Endothelial cell of umbilical vein (primary cell): ENCODE results near the gene TXNDC15. TPM values are rescaled to one million over a fixed set of nuclear protein-coding genes. Genes with fewer than 3 reads are reported as not detected.

Experiments used
- Bru-seq: library from RNA; stranded (reverse); fragments of 400-500 nt; gene quantifications from one replicate; lab custom pipeline; 2021; lab: Mats Ljungman, UMichigan
- BruChase-seq, 2 experiments: library from RNA; stranded (reverse); fragments of 400-500 nt; gene quantifications; one replicate each; lab custom pipeline; 2021; lab: Mats Ljungman, UMichigan
- BruUV-seq: library from RNA; stranded (reverse); fragments of 400-500 nt; replicated peaks from 2 replicates; lab custom pipeline; 2021; lab: Mats Ljungman, UMichigan
- CTCF ChIA-PET: fragments of 300-600, 350-600 bp; sonication (Branson Sonifier 250); formaldehyde crosslinking; loops from one replicate; lab custom pipeline; 2021; ENCODE audit warnings: antibody characterized with exemption, inconsistent platforms; lab: Charles Lee
- POLR2A ChIA-PET: fragments of 300-600, 350-600 bp; sonication (Branson Sonifier 250); formaldehyde crosslinking; loops from one replicate; lab custom pipeline; 2021; ENCODE audit warnings: antibody characterized with exemption, inconsistent platforms; lab: Charles Lee
- DNase-seq: peaks from one replicate; pipeline ENCODE4 v3.0.0-alpha.2; 2011; ENCODE audit warnings: low read depth, low spot score
- FAIRE-seq: peaks from 2 replicates; lab custom pipeline; 2011; peaks lifted over from hg19 to GRCh38; lab: Jason Lieb, UNC
- H2AFZ ChIP-seq: 2 replicates; pipeline ENCODE4 v1.6.0; 2012; ENCODE audit warnings: low read depth, low read length, control low read depth, inconsistent platforms
- H3K27ac ChIP-seq: 2 replicates; pipeline ENCODE4 v1.5.1; 2011; ENCODE audit warnings: low read depth, mild to moderate bottlenecking, control low read depth, low read length, moderate library complexity; ENCODE audit not compliant: insufficient read depth
- H3K27me3 ChIP-seq, 2 experiments: 2 replicates each; pipeline versions ENCODE4 v1.6.0 to v1.6.1; 2011; ENCODE audit warnings: low read length in 2 of 2, mixed read lengths in 1 of 2; ENCODE audit not compliant: control insufficient read depth in 2 of 2, insufficient read depth in 2 of 2
- H3K36me3 ChIP-seq, 2 experiments: 2 replicates in 1 of 2; 3 replicates in 1 of 2; pipeline ENCODE4 v1.5.1; 2011; ENCODE audit warnings: low read length in 2 of 2, mild to moderate bottlenecking in 1 of 2, moderate library complexity in 1 of 2; ENCODE audit not compliant: control insufficient read depth in 2 of 2, insufficient read depth in 2 of 2; ENCODE audit errors: extremely low read depth in 1 of 2
- H3K4me1 ChIP-seq: 3 replicates; pipeline ENCODE4 v1.5.1; 2011; ENCODE audit warnings: mild to moderate bottlenecking, low read length; ENCODE audit not compliant: control insufficient read depth, insufficient read depth; ENCODE audit errors: extremely low read depth
- H3K4me2 ChIP-seq: 2 replicates; pipeline ENCODE4 v1.6.1; 2011; ENCODE audit warnings: low read length, control low read depth, mixed read lengths; ENCODE audit not compliant: insufficient read depth
- H3K4me3 ChIP-seq, 3 experiments: fragments of 200-600 bp in 1 of 3; sonication (generic), shearing (Covaris generic) in 1 of 3; replicated peaks in 1 of 3; 2 replicates each; pipeline ENCODE4 v1.5.1; 2011 to 2016; ENCODE audit warnings: control low read depth in 3 of 3, low read length in 3 of 3, mild to moderate bottlenecking in 2 of 3, inconsistent platforms in 1 of 3, low read depth in 1 of 3, moderate library complexity in 1 of 3; ENCODE audit not compliant: insufficient read depth in 1 of 3
- H3K79me2 ChIP-seq: 2 replicates; pipeline ENCODE4 v1.6.0; 2012; ENCODE audit warnings: low read length, inconsistent platforms; ENCODE audit not compliant: control insufficient read depth, insufficient read depth
- H3K9ac ChIP-seq: replicated peaks from 2 replicates; pipeline ENCODE3; 2011; ENCODE audit warnings: low read length, control low read depth; ENCODE audit not compliant: insufficient read depth; ENCODE audit errors: extremely low read depth
- H3K9me1 ChIP-seq: replicated peaks from 3 replicates; pipeline ENCODE4 v1.6.0; 2011; ENCODE audit warnings: mild to moderate bottlenecking, low read length; ENCODE audit not compliant: control insufficient read depth, insufficient read depth; ENCODE audit errors: extremely low read depth
- H3K9me3 ChIP-seq: replicated peaks from 2 replicates; pipeline ENCODE4 v1.5.1; 2012; ENCODE audit warnings: low read length, inconsistent platforms; ENCODE audit not compliant: control insufficient read depth, insufficient read depth
- H4K20me1 ChIP-seq: replicated peaks from 2 replicates; pipeline ENCODE3; 2011; ENCODE audit warnings: mild to moderate bottlenecking, low read length; ENCODE audit not compliant: control insufficient read depth, insufficient read depth; ENCODE audit errors: extremely low read depth
- EZH2 ChIP-seq: IDR thresholded peaks from 2 replicates; pipeline ENCODE4 v1.6.1; 2012; ENCODE audit warnings: borderline replicate concordance, low read depth, mild to moderate bottlenecking, moderate library complexity, low read length, inconsistent platforms; ENCODE audit not compliant: severe bottlenecking
- FOS ChIP-seq: IDR thresholded peaks from 2 replicates; pipeline ENCODE4 v1.6.1; 2011; ENCODE audit warnings: mild to moderate bottlenecking, low read length, moderate library complexity, borderline replicate concordance; ENCODE audit not compliant: insufficient read depth
- GATA2 ChIP-seq: IDR thresholded peaks from 2 replicates; pipeline ENCODE4 v1.7.0; 2011; ENCODE audit warnings: low read depth, mild to moderate bottlenecking, moderate library complexity, mixed read lengths, low read length; ENCODE audit not compliant: insufficient read length, insufficient read depth
- JUN ChIP-seq: IDR thresholded peaks from 2 replicates; pipeline ENCODE4 v1.6.1; 2011; ENCODE audit warnings: borderline replicate concordance, low read depth; ENCODE audit not compliant: insufficient read length, insufficient read depth
- MYC ChIP-seq: IDR thresholded peaks from one replicate; pipeline ENCODE4 v1.6.1; 2011; ENCODE audit warnings: mild to moderate bottlenecking, low read depth, low read length
- POLR2A ChIP-seq: IDR thresholded peaks from 2 replicates; pipeline ENCODE4 v1.6.1; 2012; ENCODE audit warnings: low read depth, mild to moderate bottlenecking, control low read depth, low read length
- POLR2AphosphoS5 ChIP-seq: IDR thresholded peaks from 2 replicates; pipeline ENCODE4 v1.6.1; 2012; ENCODE audit warnings: low read depth, mild to moderate bottlenecking, control low read depth, low read length, moderate library complexity; ENCODE audit not compliant: insufficient read depth
- dilution Hi-C: fragments of 300-500 bp; cut with MboI; formaldehyde crosslinking; loops from one replicate; pipeline ENCODE4 v1.15.0; 2019; ENCODE audit warnings: low sequenced_read_pairs; ENCODE audit not compliant: extremely low pct_ligation_motif_present
- intact Hi-C: fragments of 100-400 bp; cut with micrococcal nuclease; formaldehyde crosslinking; loops from one replicate; pipeline ENCODE4 v1.10.0; 2022
- long read RNA-seq: library from polyadenylated mRNA; stranded (forward); transcript quantifications from one replicate; pipeline ENCODE4 v2.0.0, GENCODE V29; 2021
- polyA minus RNA-seq, 3 experiments: library from RNA; depleted of rRNA, polyadenylated mRNA; stranded (reverse); fragments of >200 nt; gene quantifications; 1 replicate in 1 of 3; 2 replicates in 2 of 3; pipeline ENCODE4 v1.2.3, GENCODE V29; 2011
- polyA plus RNA-seq, 4 experiments: library from polyadenylated mRNA; depleted of rRNA in 3 of 4; stranded (reverse) in 3 of 4; unstranded in 1 of 4; fragments of >200 nt; gene quantifications; 2 replicates each; pipeline versions ENCODE4 v1.2.1 to v1.2.3, GENCODE V29; 2011 to 2012; ENCODE audit warnings: missing spikeins in 1 of 4
- total RNA-seq: library from RNA; stranded (reverse); gene quantifications from 2 replicates; pipeline ENCODE4 v1.2.3, GENCODE V29; 2021
- TF ChIP-seq, protein P1 (sequence below): IDR thresholded peaks from 2 replicates; pipeline ENCODE4 v1.6.1; 2011; ENCODE audit not compliant: insufficient read depth, insufficient read length
- TF ChIP-seq, protein P2 (sequence below), 2 donors: IDR thresholded peaks; 1 replicate in 1 of 2; 2 replicates in 1 of 2; pipeline ENCODE4 v1.5.1; 2011; ENCODE audit warnings: low read length in 2 of 2, mild to moderate bottlenecking in 2 of 2, moderate library complexity in 2 of 2, control low read depth in 1 of 2, inconsistent platforms in 1 of 2, low read depth in 1 of 2; ENCODE audit not compliant: insufficient read depth in 1 of 2; ENCODE audit errors: extremely low read depth in 1 of 2

TXNDC15 gene, protein sequence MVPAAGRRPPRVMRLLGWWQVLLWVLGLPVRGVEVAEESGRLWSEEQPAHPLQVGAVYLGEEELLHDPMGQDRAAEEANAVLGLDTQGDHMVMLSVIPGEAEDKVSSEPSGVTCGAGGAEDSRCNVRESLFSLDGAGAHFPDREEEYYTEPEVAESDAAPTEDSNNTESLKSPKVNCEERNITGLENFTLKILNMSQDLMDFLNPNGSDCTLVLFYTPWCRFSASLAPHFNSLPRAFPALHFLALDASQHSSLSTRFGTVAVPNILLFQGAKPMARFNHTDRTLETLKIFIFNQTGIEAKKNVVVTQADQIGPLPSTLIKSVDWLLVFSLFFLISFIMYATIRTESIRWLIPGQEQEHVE
- total RNA-seq = 49.7 and 68.6 TPM in 2 replicates
- polyA plus RNA-seq = 57.2 and 63.0 TPM in 2 replicates
- polyA plus RNA-seq (2011; cell fraction: cytosol; rRNA removed) = 72.6 and 82.5 TPM in 2 replicates
- 67.7 and 72.6 TPM in 2 replicates for polyA plus RNA-seq (2011; cell fraction: nucleus; rRNA removed)
- polyA plus RNA-seq (2012) = 50.6 and 52.8 TPM in 2 replicates
- 75.8 and 85.4 TPM in 2 replicates for polyA minus RNA-seq
- polyA minus RNA-seq (2011; cell fraction: cytosol; rRNA and poly(A)+ RNA removed) = 15.2 TPM
- polyA minus RNA-seq (2011; cell fraction: nucleus; rRNA and poly(A)+ RNA removed) = 19.4 and 28.8 TPM in 2 replicates
- Bru-seq, nascent RNA = percentile 72 among the genes with signal in this experiment
- BruChase-seq, experiment 1, labeled RNA remaining after a 6-hour chase = percentile 81 among the genes with signal in this experiment
- percentile 80 among the genes with signal in this experiment for BruChase-seq, experiment 2, labeled RNA remaining after a 2-hour chase
- long read RNA-seq, transcript TXNDC15-201 (5 exons, 3,548 nt) = major isoform, 73 of 100 reads
- long read RNA-seq, partial matches to known transcripts = 4 of 100 reads
- long read RNA-seq, other reads (novel, unspliced or antisense) = 21 of 100 reads

DNA sequence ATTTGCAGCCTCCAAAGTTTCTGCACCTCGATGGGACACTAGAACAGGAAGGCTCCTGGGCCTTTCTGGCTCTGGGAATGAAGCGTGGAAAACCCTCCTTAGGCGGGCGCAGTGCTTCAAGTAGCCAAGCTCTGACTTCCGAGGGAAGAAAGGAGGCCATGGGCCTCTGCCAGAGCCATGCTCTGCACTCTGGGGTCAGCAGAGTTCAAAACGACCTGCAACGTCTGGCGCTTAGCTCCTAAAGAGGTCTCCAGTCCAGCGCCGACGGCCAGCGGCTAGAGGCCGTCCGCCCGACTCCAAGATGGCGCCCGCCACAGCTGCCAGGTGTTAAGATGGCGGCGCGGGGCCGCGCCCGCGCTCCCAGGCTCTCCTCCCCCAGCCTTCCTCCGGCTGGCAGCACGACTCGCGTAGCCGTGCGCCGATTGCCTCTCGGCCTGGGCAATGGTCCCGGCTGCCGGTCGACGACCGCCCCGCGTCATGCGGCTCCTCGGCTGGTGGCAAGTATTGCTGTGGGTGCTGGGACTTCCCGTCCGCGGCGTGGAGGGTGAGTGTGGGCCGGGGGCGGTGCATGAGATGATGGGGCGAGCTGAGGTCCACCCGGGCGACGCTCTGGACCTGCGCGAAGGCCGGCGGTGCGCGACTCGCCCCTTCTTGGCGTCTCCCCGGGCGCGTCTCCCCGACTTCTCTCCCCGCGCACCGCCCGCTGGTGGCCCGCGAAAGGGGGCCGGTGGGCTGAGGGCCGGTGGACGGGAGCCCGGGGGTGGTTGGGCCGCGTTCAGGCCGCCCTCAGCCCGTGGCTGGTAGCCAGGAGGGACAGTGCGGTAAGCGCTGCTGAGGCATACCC lies at the start of gene TXNDC15:
TSS of gene TXNDC15 (plus strand) at position 385 of the 844 bp plus-strand sequence. CDS start at position 442, 57 bp downstream.
- no peak for TF ChIP-seq FOS
- TF ChIP-seq, protein P1, sequence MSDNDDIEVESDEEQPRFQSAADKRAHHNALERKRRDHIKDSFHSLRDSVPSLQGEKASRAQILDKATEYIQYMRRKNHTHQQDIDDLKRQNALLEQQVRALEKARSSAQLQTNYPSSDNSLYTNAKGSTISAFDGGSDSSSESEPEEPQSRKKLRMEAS = no peak
- no peak for TF ChIP-seq GATA2
- peak; percentile 96 for TF ChIP-seq POLR2AphosphoS5
- peak; percentile 31 for TF ChIP-seq MYC
- TF ChIP-seq, protein P2, sequence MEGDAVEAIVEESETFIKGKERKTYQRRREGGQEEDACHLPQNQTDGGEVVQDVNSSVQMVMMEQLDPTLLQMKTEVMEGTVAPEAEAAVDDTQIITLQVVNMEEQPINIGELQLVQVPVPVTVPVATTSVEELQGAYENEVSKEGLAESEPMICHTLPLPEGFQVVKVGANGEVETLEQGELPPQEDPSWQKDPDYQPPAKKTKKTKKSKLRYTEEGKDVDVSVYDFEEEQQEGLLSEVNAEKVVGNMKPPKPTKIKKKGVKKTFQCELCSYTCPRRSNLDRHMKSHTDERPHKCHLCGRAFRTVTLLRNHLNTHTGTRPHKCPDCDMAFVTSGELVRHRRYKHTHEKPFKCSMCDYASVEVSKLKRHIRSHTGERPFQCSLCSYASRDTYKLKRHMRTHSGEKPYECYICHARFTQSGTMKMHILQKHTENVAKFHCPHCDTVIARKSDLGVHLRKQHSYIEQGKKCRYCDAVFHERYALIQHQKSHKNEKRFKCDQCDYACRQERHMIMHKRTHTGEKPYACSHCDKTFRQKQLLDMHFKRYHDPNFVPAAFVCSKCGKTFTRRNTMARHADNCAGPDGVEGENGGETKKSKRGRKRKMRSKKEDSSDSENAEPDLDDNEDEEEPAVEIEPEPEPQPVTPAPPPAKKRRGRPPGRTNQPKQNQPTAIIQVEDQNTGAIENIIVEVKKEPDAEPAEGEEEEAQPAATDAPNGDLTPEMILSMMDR (IDR thresholded peaks at IDR 0.05; ENCODE audit: extremely low read depth in 1 of 2, insufficient read depth in 1 of 2, low read depth in 1 of 2, low read length in 2 of 2) = no peak
- TF ChIP-seq EZH2 = no peak
- TF ChIP-seq JUN = no peak
- peak; percentile 89 for TF ChIP-seq POLR2A
- intact Hi-C loops = loop anchor here (1.0 kb wide), 2 partner anchors 29 to 31 kb away; partner anchors contain the start of genes C5orf24 and PCBD2
- CTCF ChIA-PET = interaction anchor here (1.0 to 2.0 kb wide), 4 partner anchors 11 to 31 kb away, joined by 3 to 7 read pairs (median 5); partner anchors contain the start of genes C5orf24 and PCBD2

More for the DNA sequence above, at the start of gene TXNDC15:
- peaks cover 3% of the 10 kb centered on the region for H3K4me1 ChIP-seq
- peaks cover 0 to 4% of the 10 kb centered on the region in 2 experiments for H3K36me3 ChIP-seq
- peak; percentile 80 for FAIRE-seq
- H3K4me2 ChIP-seq = peak within 1 kb of the TSS; percentile 79
- peak within 1 kb of the TSS; percentile 89 for H3K9ac ChIP-seq
- H4K20me1 ChIP-seq = no peaks in the 10 kb centered on the region
- H3K9me3 ChIP-seq = no peaks in the 10 kb centered on the region
- peak; percentile 89 for DNase-seq
- H3K4me3 ChIP-seq = peak within 1 kb of the TSS; percentile 54 to 95 (median 80)
- H2AFZ ChIP-seq = peak within 1 kb of the TSS; percentile 97
- POLR2A ChIA-PET = interaction anchor here (0.6 to 1.4 kb wide), 3 partner anchors 21 to 29 kb away, joined by 4 to 9 read pairs (median 4); partner anchors contain the start of gene C5orf24
- H3K27ac ChIP-seq = peak within 1 kb of the TSS; percentile 60
- H3K27me3 ChIP-seq = no peaks in the 10 kb centered on the region
- H3K9me1 ChIP-seq = no peaks in the 10 kb centered on the region
- TSS peak; percentile 58 for BruUV-seq
- H3K79me2 ChIP-seq = peaks cover 16% of the 10 kb centered on the region
- dilution Hi-C loops = no loop called here
